Stimulated activated naive CD8-positive, alpha-beta T cell treated with anti-CD3 and anti-CD28 coated beads, Interleukin-15, Interleukin-2, amounts not matched to agents 100 ng/mL and 50 ng/mL, for 24 hours (primary cell): ENCODE data around the gene MTRFR.

Source experiments
- H3K27ac Mint-ChIP-seq: one replicate; pipeline ENCODE4 v1.8.0; 2021; ENCODE audit warnings: mild to moderate bottlenecking, mixed read lengths
- H3K27me3 Mint-ChIP-seq: one replicate; pipeline ENCODE4 v1.8.0; 2021; ENCODE audit warnings: mixed read lengths
- H3K36me3 Mint-ChIP-seq: one replicate; pipeline ENCODE4 v1.8.0; 2021; ENCODE audit warnings: low read depth, mixed read lengths
- H3K4me1 Mint-ChIP-seq: one replicate; pipeline ENCODE4 v1.8.0; 2021; ENCODE audit warnings: low read depth, mixed read lengths
- H3K4me3 Mint-ChIP-seq: one replicate; pipeline ENCODE4 v1.8.0; 2021; ENCODE audit warnings: mild to moderate bottlenecking, mixed read lengths
- H3K9me3 Mint-ChIP-seq: one replicate; pipeline ENCODE4 v1.8.0; 2021; ENCODE audit warnings: mixed read lengths

MTRFR gene

GRCh38 chr12:123260081-123260480 lies 26.8 kb downstream of the MTRFR start:
- Mint-ChIP-seq H3K36me3 (peaks cover 61% of the 10 kb centered on the region), H3K9me3 (no peaks in the 10 kb centered on the region), H3K4me1 (peaks cover 3% of the 10 kb centered on the region), H3K4me3 (no peak overlapping the region), H3K27me3 (no peaks in the 10 kb centered on the region), H3K27ac (no peak overlapping the region)

GRCh38 chr12:123261196-123261595 lies 28.0 kb downstream of the MTRFR start:
- H3K9me3 Mint-ChIP-seq = no peaks in the 10 kb centered on the region
- H3K4me1 Mint-ChIP-seq = no peaks in the 10 kb centered on the region
- peaks cover 53% of the 10 kb centered on the region for H3K36me3 Mint-ChIP-seq
- no peak overlapping the region for H3K4me3 Mint-ChIP-seq
- H3K27me3 Mint-ChIP-seq = no peaks in the 10 kb centered on the region
- H3K27ac Mint-ChIP-seq = no peak overlapping the region

GRCh38 chr12:123263196-123263817 lies 30.1 kb downstream of the MTRFR start:
- no peak overlapping the region for H3K4me3 Mint-ChIP-seq
- peaks cover 46% of the 10 kb centered on the region for H3K36me3 Mint-ChIP-seq
- H3K4me1 Mint-ChIP-seq = peaks cover 4% of the 10 kb centered on the region
- no peaks in the 10 kb centered on the region for H3K9me3 Mint-ChIP-seq
- H3K27me3 Mint-ChIP-seq = no peaks in the 10 kb centered on the region
- no peak overlapping the region for H3K27ac Mint-ChIP-seq

DNA sequence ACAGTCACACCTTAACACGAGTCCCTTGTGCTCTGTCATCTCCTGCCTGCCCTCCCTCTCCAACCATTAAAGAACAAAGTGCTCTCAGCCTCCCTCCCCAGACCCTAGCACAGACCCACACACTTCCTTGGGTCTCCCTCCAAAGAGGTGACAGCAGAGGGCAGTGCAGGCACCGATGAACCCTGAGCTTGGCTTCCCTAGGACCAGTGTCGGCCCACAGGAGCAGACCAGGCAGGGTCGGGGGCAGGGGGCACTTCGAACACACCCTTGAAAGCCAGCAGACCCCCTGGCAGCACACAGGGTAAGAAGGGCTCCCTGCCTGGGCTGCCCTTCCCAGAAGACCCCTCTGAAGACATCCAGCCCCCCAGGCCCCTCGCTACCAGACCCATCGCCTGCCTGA lies 31.4 kb downstream of the MTRFR start:
- Mint-ChIP-seq H3K27ac (peak overlapping the region; percentile 22), H3K4me3 (no peak overlapping the region), H3K4me1 (peaks cover 13% of the 10 kb centered on the region), H3K36me3 (peaks cover 39% of the 10 kb centered on the region), H3K9me3 (no peaks in the 10 kb centered on the region), H3K27me3 (no peaks in the 10 kb centered on the region)

GRCh38 chr12:123265851-123266678 lies 32.8 kb downstream of the MTRFR start:
- no peak overlapping the region for H3K27ac Mint-ChIP-seq
- no peaks in the 10 kb centered on the region for H3K9me3 Mint-ChIP-seq
- peaks cover 22% of the 10 kb centered on the region for H3K4me1 Mint-ChIP-seq
- H3K36me3 Mint-ChIP-seq = peaks cover 25% of the 10 kb centered on the region
- H3K27me3 Mint-ChIP-seq = no peaks in the 10 kb centered on the region
- no peak overlapping the region for H3K4me3 Mint-ChIP-seq

GRCh38 chr12:123266679-123267277 lies 33.5 kb downstream of the MTRFR start:
- no peaks in the 10 kb centered on the region for H3K9me3 Mint-ChIP-seq
- H3K27me3 Mint-ChIP-seq = no peaks in the 10 kb centered on the region
- H3K27ac Mint-ChIP-seq = no peak overlapping the region
- peaks cover 18% of the 10 kb centered on the region for H3K36me3 Mint-ChIP-seq
- no peak overlapping the region for H3K4me3 Mint-ChIP-seq
- peaks cover 22% of the 10 kb centered on the region for H3K4me1 Mint-ChIP-seq

DNA sequence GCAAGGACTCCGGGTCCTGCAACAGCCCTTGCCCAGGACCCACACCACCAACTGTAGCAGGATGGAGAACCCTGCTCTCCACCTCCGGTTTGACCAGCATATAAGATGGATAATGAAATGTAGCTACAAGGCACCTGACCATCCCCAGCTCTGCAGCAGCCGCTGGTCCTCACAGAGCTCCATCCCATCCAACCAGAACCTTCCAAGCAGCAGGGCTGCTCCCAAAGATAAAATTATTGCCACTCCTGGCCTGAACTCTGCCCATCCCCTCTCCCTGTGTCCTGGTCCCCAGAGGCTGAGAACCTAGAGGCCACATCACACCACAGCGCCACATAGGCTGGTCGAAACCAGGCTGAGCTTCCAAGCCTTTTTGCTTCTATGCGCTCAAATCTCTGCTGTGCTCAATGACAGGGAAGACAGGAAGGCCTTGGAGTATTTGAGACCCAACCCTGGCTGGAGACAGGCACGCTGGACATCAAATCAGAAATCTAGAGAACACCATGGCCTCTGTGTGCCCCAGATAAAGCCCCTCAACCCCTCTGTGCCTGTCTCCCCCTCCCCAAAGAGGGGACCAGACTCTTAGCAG lies 34.2 kb downstream of the MTRFR start:
- no peak overlapping the region for H3K4me3 Mint-ChIP-seq
- H3K9me3 Mint-ChIP-seq = no peaks in the 10 kb centered on the region
- peaks cover 11% of the 10 kb centered on the region for H3K36me3 Mint-ChIP-seq
- H3K27ac Mint-ChIP-seq = no peak overlapping the region
- peaks cover 25% of the 10 kb centered on the region for H3K4me1 Mint-ChIP-seq
- no peaks in the 10 kb centered on the region for H3K27me3 Mint-ChIP-seq

GRCh38 chr12:123267991-123268843 lies 35.0 kb downstream of the MTRFR start:
- Mint-ChIP-seq H3K4me1 (peaks cover 25% of the 10 kb centered on the region), H3K27ac (peak overlapping the region; percentile 36), H3K9me3 (no peaks in the 10 kb centered on the region), H3K36me3 (peaks cover 7% of the 10 kb centered on the region), H3K4me3 (peak overlapping the region; percentile 90), H3K27me3 (no peaks in the 10 kb centered on the region)

- peak overlapping the region; percentile 90 for H3K4me3 Mint-ChIP-seq
- H3K27me3 Mint-ChIP-seq = no peaks in the 10 kb centered on the region
- peak overlapping the region; percentile 75 for H3K27ac Mint-ChIP-seq
- H3K4me1 Mint-ChIP-seq = peaks cover 25% of the 10 kb centered on the region
- no peaks in the 10 kb centered on the region for H3K9me3 Mint-ChIP-seq
- H3K36me3 Mint-ChIP-seq = peaks cover 7% of the 10 kb centered on the region
Observed at GRCh38 chr12:123268850-123269249, 35.6 kb downstream of the MTRFR start.

DNA sequence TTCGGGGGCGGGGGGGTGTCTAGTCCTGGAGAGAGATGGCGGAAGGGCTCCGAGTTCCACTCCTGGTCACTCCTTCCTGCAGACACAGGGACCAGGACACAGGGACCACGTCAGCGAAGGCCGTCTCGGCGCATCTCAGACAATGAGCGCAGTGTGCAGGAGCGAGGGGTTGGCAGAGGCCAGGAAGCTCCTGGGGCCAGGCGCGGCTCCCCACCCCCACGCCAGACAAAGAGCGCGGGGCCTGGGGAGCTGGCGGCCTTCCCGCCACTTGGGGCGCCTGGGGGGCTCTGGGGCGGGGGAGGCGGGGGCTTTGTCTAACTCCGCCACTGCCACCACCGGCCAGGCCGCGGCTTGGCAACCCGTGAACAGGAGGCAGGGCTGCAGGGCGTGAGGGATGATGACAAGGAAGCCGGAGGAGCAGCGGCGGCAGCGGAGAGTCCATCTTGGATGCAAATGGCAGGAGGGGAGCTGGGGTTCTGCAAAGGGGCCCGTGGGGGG lies 36.2 kb downstream of the MTRFR start:
- Mint-ChIP-seq H3K36me3 (peaks cover 5% of the 10 kb centered on the region), H3K4me1 (peaks cover 25% of the 10 kb centered on the region), H3K9me3 (no peaks in the 10 kb centered on the region), H3K4me3 (peak overlapping the region; percentile 90), H3K27ac (peak overlapping the region; percentile 77), H3K27me3 (no peaks in the 10 kb centered on the region)

DNA sequence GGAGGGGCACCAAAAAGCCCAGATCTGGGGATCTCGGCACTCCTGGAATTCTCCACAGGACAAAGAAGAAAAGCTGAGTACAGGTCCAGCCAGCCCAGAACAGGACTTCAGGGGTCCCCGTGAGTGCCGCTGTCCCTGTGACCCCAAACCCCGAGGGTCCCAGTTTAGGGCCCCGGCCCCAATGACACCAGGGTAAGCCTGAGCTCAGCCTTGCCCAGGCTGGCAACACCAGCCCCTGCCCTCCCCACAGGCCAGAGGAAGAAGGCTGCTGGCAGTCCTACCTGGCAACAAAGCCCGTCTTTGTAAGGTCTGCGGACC lies 36.6 kb downstream of the MTRFR start:
- Mint-ChIP-seq H3K4me3 (peak overlapping the region; percentile 90), H3K9me3 (no peaks in the 10 kb centered on the region), H3K4me1 (peaks cover 25% of the 10 kb centered on the region), H3K27ac (peak overlapping the region; percentile 86), H3K27me3 (no peaks in the 10 kb centered on the region), H3K36me3 (peaks cover 3% of the 10 kb centered on the region)

- Mint-ChIP-seq H3K27me3 (no peaks in the 10 kb centered on the region), H3K4me1 (peaks cover 25% of the 10 kb centered on the region), H3K4me3 (peak overlapping the region; percentile 90), H3K9me3 (no peaks in the 10 kb centered on the region), H3K36me3 (peaks cover 3% of the 10 kb centered on the region), H3K27ac (peak overlapping the region; percentile 86)
Observed at GRCh38 chr12:123270214-123271000, 37.2 kb downstream of the MTRFR start.

GRCh38 chr12:123271001-123271668 lies 37.9 kb downstream of the MTRFR start:
- H3K27ac Mint-ChIP-seq = no peak overlapping the region
- H3K36me3 Mint-ChIP-seq = peaks cover 3% of the 10 kb centered on the region
- H3K27me3 Mint-ChIP-seq = no peaks in the 10 kb centered on the region
- no peak overlapping the region for H3K4me3 Mint-ChIP-seq
- peaks cover 25% of the 10 kb centered on the region for H3K4me1 Mint-ChIP-seq
- no peaks in the 10 kb centered on the region for H3K9me3 Mint-ChIP-seq
